GM12878 (cell line): ENCODE measurements around the gene SMAP1.

Source experiments
- ASH2L ChIP-seq: fragments of 300-600, 200-600 bp; sonication (generic); IDR thresholded peaks from 2 replicates; pipeline ENCODE4 v1.6.1; 2017; ENCODE audit warnings: low read depth, mild to moderate bottlenecking, borderline replicate concordance
- CREB1 ChIP-seq: IDR thresholded peaks from 2 replicates; pipeline ENCODE4 v1.6.1; 2012; ENCODE audit warnings: low read depth, mild to moderate bottlenecking, inconsistent platforms
- CTCF ChIP-seq, 3 experiments: IDR thresholded peaks in 2 of 3; conservative IDR thresholded peaks in 1 of 3; 2 replicates each; pipeline ENCODE4 v1.5.1; 2011; ENCODE audit warnings: low read depth in 3 of 3, low read length in 3 of 3, mild to moderate bottlenecking in 3 of 3, control low read depth in 2 of 3, moderate library complexity in 2 of 3, inconsistent platforms in 1 of 3, mixed read lengths in 1 of 3; ENCODE audit not compliant: control insufficient read depth in 2 of 3, insufficient read depth in 1 of 3; ENCODE audit errors: extremely low read depth in 1 of 3
- EP300 ChIP-seq, 2 experiments: fragments of 150-350 bp in 1 of 2; IDR thresholded peaks; 2 replicates each; pipeline ENCODE4 v1.6.1; 2011 to 2012; ENCODE audit warnings: low read depth in 2 of 2, low read length in 2 of 2, borderline replicate concordance in 1 of 2, improper control_type of control experiment in 1 of 2, inconsistent platforms in 1 of 2; ENCODE audit not compliant: control insufficient read depth in 1 of 2
- EZH2 ChIP-seq: IDR thresholded peaks from 2 replicates; pipeline ENCODE4 v1.6.1; 2012; ENCODE audit warnings: low read depth, mild to moderate bottlenecking, control low read depth, inconsistent platforms, low read length, borderline replicate concordance; ENCODE audit not compliant: control insufficient read depth
- GABPA ChIP-seq: IDR thresholded peaks from 2 replicates; pipeline ENCODE4 v1.6.1; 2014; ENCODE audit warnings: antibody characterized with exemption, low read depth, mild to moderate bottlenecking, inconsistent platforms
- NFIC ChIP-seq: IDR thresholded peaks from 2 replicates; pipeline ENCODE4 v1.6.1; 2012; ENCODE audit warnings: low read depth, mild to moderate bottlenecking, inconsistent platforms, low read length, moderate library complexity
- NR2F1 ChIP-seq: fragments of 450-650 bp; conservative IDR thresholded peaks from 2 replicates; pipeline ENCODE4 v1.6.1; 2017; ENCODE audit warnings: mild to moderate bottlenecking
- PAX8 ChIP-seq: fragments of 450-650 bp; IDR thresholded peaks from 2 replicates; pipeline ENCODE4 v1.6.1; 2017; ENCODE audit warnings: mild to moderate bottlenecking, moderate library complexity
- POLR2A ChIP-seq: IDR thresholded peaks from 2 replicates; pipeline ENCODE4 v1.6.1; 2011; ENCODE audit warnings: low read depth, mild to moderate bottlenecking, low read length
- POLR2AphosphoS5 ChIP-seq: IDR thresholded peaks from 2 replicates; pipeline ENCODE4 v1.6.1; 2011; ENCODE audit warnings: mild to moderate bottlenecking, low read length, inconsistent platforms
- REST ChIP-seq: IDR thresholded peaks from 2 replicates; pipeline ENCODE4 v1.6.1; 2012; ENCODE audit warnings: mild to moderate bottlenecking, low read depth, low read length
- SMC3 ChIP-seq: IDR thresholded peaks from 2 replicates; pipeline ENCODE4 v1.6.1; 2011; ENCODE audit warnings: low read length, improper control_type of control experiment, borderline replicate concordance
- TARDBP ChIP-seq: IDR thresholded peaks from 2 replicates; pipeline ENCODE4 v1.6.1; 2016; ENCODE audit warnings: borderline replicate concordance

GRCh38 chr6:70763754-70764510 lies 96.2 kb downstream of the SMAP1 start:
- no peak for TF ChIP-seq CTCF (IDR thresholded peaks at IDR 0.05 in 2 of 3, conservative IDR thresholded peaks at IDR 0.05 in 1 of 3; ENCODE audit: control insufficient read depth in 2 of 3, extremely low read depth in 1 of 3, insufficient read depth in 1 of 3, low read depth in 3 of 3, low read length in 3 of 3)
- no peak for TF ChIP-seq POLR2AphosphoS5
- TF ChIP-seq REST: no peak
- TF ChIP-seq EZH2: no peak
- TF ChIP-seq PAX8: no peak
- no peak for TF ChIP-seq POLR2A
- TF ChIP-seq TARDBP: no peak
- TF ChIP-seq CREB1: no peak
- TF ChIP-seq NR2F1: no peak
- TF ChIP-seq EP300 (IDR thresholded peaks at IDR 0.05; ENCODE audit: borderline replicate concordance in 1 of 2, control insufficient read depth in 1 of 2, low read depth in 2 of 2, low read length in 2 of 2): no peak
- TF ChIP-seq NFIC: no peak
- no peak for TF ChIP-seq SMC3
- no peak for TF ChIP-seq GABPA
- no peak for TF ChIP-seq ASH2L
